GM18867 (cell line): ENCODE data around the gene GHR.

Source experiments
- ATAC-seq: cut with Tn5 transposase; IDR thresholded peaks from one replicate; pipeline ENCODE4 v1.9.1; 2021; ENCODE audit warnings: mild to moderate bottlenecking, moderate library complexity; ENCODE audit not compliant: unreplicated experiment

The GHR gene

GRCh38 chr5:42514754-42515153 lies 91.5 kb downstream of the GHR start:
- ATAC-seq = no peak

GRCh38 chr5:42515504-42515903 lies 92.3 kb downstream of the GHR start:
- no peak for ATAC-seq

GRCh38 chr5:42516282-42517042 lies 93.2 kb downstream of the GHR start:
- ATAC-seq = no peak

- no peak for ATAC-seq
These were observed 93.9 kb downstream of the GHR start for GRCh38 chr5:42517164-42517563.

- ATAC-seq = no peak
These were observed 95.5 kb downstream of the GHR start for GRCh38 chr5:42518595-42519221.

GRCh38 chr5:42520203-42520602 lies 97.0 kb downstream of the GHR start:
- no peak for ATAC-seq

- ATAC-seq = no peak
These were observed 97.7 kb downstream of the GHR start for GRCh38 chr5:42520957-42521356.

GRCh38 chr5:42521406-42521805 lies 98.2 kb downstream of the GHR start:
- ATAC-seq = no peak

- no peak for ATAC-seq
These were observed 99.5 kb downstream of the GHR start for GRCh38 chr5:42522783-42523182.

GRCh38 chr5:42526179-42526578 lies 102.9 kb downstream of the GHR start:
- ATAC-seq = no peak

- ATAC-seq = no peak
These were observed 108.4 kb downstream of the GHR start for GRCh38 chr5:42531611-42532010.

GRCh38 chr5:42542106-42542505 lies 118.9 kb downstream of the GHR start:
- no peak for ATAC-seq

GRCh38 chr5:42543774-42544173 lies 120.5 kb downstream of the GHR start:
- ATAC-seq = no peak

GRCh38 chr5:42545038-42545437 lies 121.8 kb downstream of the GHR start:
- ATAC-seq = no peak

GRCh38 chr5:42547141-42547540 lies 123.9 kb downstream of the GHR start:
- no peak for ATAC-seq

GRCh38 chr5:42547894-42548293 lies 124.7 kb downstream of the GHR start:
- ATAC-seq = no peak

GRCh38 chr5:42552597-42552996 lies 129.4 kb downstream of the GHR start:
- ATAC-seq = no peak

- ATAC-seq = no peak
These were observed 130.2 kb downstream of the GHR start for GRCh38 chr5:42553461-42553860.

- no peak for ATAC-seq
These were observed 131.8 kb downstream of the GHR start for GRCh38 chr5:42555010-42555409.

GRCh38 chr5:42555797-42556196 lies 132.6 kb downstream of the GHR start:
- no peak for ATAC-seq

- no peak for ATAC-seq
These were observed 134.4 kb downstream of the GHR start for GRCh38 chr5:42557689-42558088.

- no peak for ATAC-seq
These were observed 138.4 kb downstream of the GHR start for GRCh38 chr5:42561656-42562055.
